Right hindlimb (tissue), 1 donor: ENCODE data around the gene DDX46.
"Not testable (repeated sequence)": the region's sequence is repeated elsewhere in the genome, so short reads cannot be mapped to it uniquely, and the experiment has no call there.

Experiments used
- DNase-seq: peaks from one replicate; pipeline ENCODE4 v3.0.0-alpha.2; 2018

DDX46 gene

GRCh38 chr5:134846641-134846960, 88.0 kb downstream of the DDX46 start:
- DNase-seq = peak; percentile 24

GRCh38 chr5:134849434-134849933, 90.9 kb downstream of the DDX46 start:
- not testable (repeated sequence) for DNase-seq

GRCh38 chr5:134851307-134851923, 92.8 kb downstream of the DDX46 start:
- DNase-seq = peak; percentile 35

GRCh38 chr5:134856465-134856864, 97.9 kb downstream of the DDX46 start:
- DNase-seq = not testable (repeated sequence)

GRCh38 chr5:134857401-134857800, 98.8 kb downstream of the DDX46 start:
- no peak for DNase-seq

- no peak for DNase-seq
Measured at GRCh38 chr5:134864707-134865106, 106.1 kb downstream of the DDX46 start.

GRCh38 chr5:134873494-134873893, 114.9 kb downstream of the DDX46 start:
- no peak for DNase-seq

GRCh38 chr5:134873987-134874830, 115.6 kb downstream of the DDX46 start, which contains the start of gene TXNDC15:
Gene TXNDC15, plus strand, starts transcription at chr5:134874371. Its CDS starts 57 bp downstream, at chr5:134874428.
- peak; percentile 93 for DNase-seq

- DNase-seq = peak; percentile 88
Measured at GRCh38 chr5:134874831-134875655, 116.5 kb downstream of the DDX46 start.

- no peak for DNase-seq
Measured at GRCh38 chr5:134877159-134877558, 118.6 kb downstream of the DDX46 start.

GRCh38 chr5:134878403-134878802, 119.8 kb downstream of the DDX46 start:
- DNase-seq = no peak

GRCh38 chr5:134879456-134879855, 120.9 kb downstream of the DDX46 start:
- no peak for DNase-seq
